Measurements from ENCODE around the gene SDK2.

Gene SDK2

GRCh38 chr17:73652886-73653480 is 8.7 kb upstream of the SDK2 start:
- no peak for DNase-seq

GRCh38 chr17:73650617-73651200 is 6.5 kb upstream of the SDK2 start:
- DNase-seq: no peak

GRCh38 chr17:73650140-73650539 is 5.9 kb upstream of the SDK2 start:
- DNase-seq: no peak

- no peak for DNase-seq
Observed at GRCh38 chr17:73648974-73649373, 4.7 kb upstream of the SDK2 start.

- no peak for DNase-seq
Observed at GRCh38 chr17:73648543-73648820, 4.2 kb upstream of the SDK2 start.

GRCh38 chr17:73647772-73648542 is 3.7 kb upstream of the SDK2 start:
- DNase-seq: no peak

GRCh38 chr17:73647301-73647695 is 3.1 kb upstream of the SDK2 start:
- DNase-seq: no peak

- DNase-seq: no peak
Observed at GRCh38 chr17:73646409-73647300, 2.4 kb upstream of the SDK2 start.

- no peak for DNase-seq
Observed at GRCh38 chr17:73645050-73645871, 1.0 kb upstream of the SDK2 start.

GRCh38 chr17:73643852-73644144 is 447 bp downstream of the SDK2 start:
- DNase-seq: no peak

GRCh38 chr17:73643001-73643851 is 1.0 kb downstream of the SDK2 start:
- no peak for DNase-seq

GRCh38 chr17:73642659-73643000 is 1.6 kb downstream of the SDK2 start:
- DNase-seq: no peak

- DNase-seq: no peak
Observed at GRCh38 chr17:73641826-73642600, 2.2 kb downstream of the SDK2 start.

- DNase-seq: no peak
Observed at GRCh38 chr17:73640691-73641090, 3.6 kb downstream of the SDK2 start.

- no peak for DNase-seq
Observed at GRCh38 chr17:73639932-73640331, 4.3 kb downstream of the SDK2 start.

GRCh38 chr17:73639322-73639721 is 4.9 kb downstream of the SDK2 start:
- DNase-seq: no peak

GRCh38 chr17:73638556-73638955 is 5.7 kb downstream of the SDK2 start:
- DNase-seq: no peak

GRCh38 chr17:73637866-73638265 is 6.4 kb downstream of the SDK2 start:
- no peak for DNase-seq

- DNase-seq: no peak
Observed at GRCh38 chr17:73635101-73635817, 9.0 kb downstream of the SDK2 start.

GRCh38 chr17:73634629-73635028 is 9.6 kb downstream of the SDK2 start:
- no peak for DNase-seq

- DNase-seq: no peak
Observed at GRCh38 chr17:73633736-73634135, 10.5 kb downstream of the SDK2 start.

All from CD4-positive, alpha-beta T cell treated with Interleukin-4 for 1 hour (primary cell).